Smooth muscle cell (in vitro differentiated cells): Measurements from ENCODE around the gene KRTAP1-4. TPM values are rescaled to one million over a fixed set of nuclear protein-coding genes. Genes with fewer than 3 reads are reported as not detected.

Experiments
- DNase-seq: peaks from one replicate; lab custom pipeline; 2025; ENCODE audit not compliant: unreplicated experiment; lab: John Stamatoyannopoulos, UW
- H2AFZ ChIP-seq: fragments of 200-600 bp; sonication (generic); 2 replicates; pipeline ENCODE4 v1.6.0; 2016; ENCODE audit warnings: antibody characterized with exemption, low read depth, mild to moderate bottlenecking
- H3F3A ChIP-seq: fragments of 200-600 bp; sonication (generic); 2 replicates; pipeline ENCODE4 v1.6.0; 2017; ENCODE audit warnings: antibody characterized with exemption, low read depth
- H3K27ac ChIP-seq: fragments of 200-600 bp; sonication (generic); 2 replicates; pipeline ENCODE4 v1.5.1; 2016; ENCODE audit warnings: low read depth, mild to moderate bottlenecking
- H3K27me3 ChIP-seq: fragments of 200-600 bp; sonication (generic); 2 replicates; pipeline ENCODE4 v1.6.1; 2016; ENCODE audit warnings: low read depth, mild to moderate bottlenecking
- H3K36me3 ChIP-seq: fragments of 200-600 bp; sonication (generic); 2 replicates; pipeline ENCODE4 v1.5.1; 2016; ENCODE audit warnings: low read depth
- H3K4me1 ChIP-seq: fragments of 200-600 bp; sonication (generic); 2 replicates; pipeline ENCODE4 v1.5.1; 2016; ENCODE audit warnings: low read depth
- H3K4me2 ChIP-seq: fragments of 200-600 bp; sonication (generic); 2 replicates; pipeline ENCODE4 v1.6.0; 2016; ENCODE audit warnings: mild to moderate bottlenecking
- H3K4me3 ChIP-seq: fragments of 200-600 bp; sonication (generic); 2 replicates; pipeline ENCODE4 v1.5.1; 2016; ENCODE audit warnings: mild to moderate bottlenecking
- H3K79me2 ChIP-seq: fragments of 200-600 bp; sonication (generic); 2 replicates; pipeline ENCODE4 v1.6.0; 2016; ENCODE audit warnings: low read depth, mild to moderate bottlenecking
- H3K9ac ChIP-seq: fragments of 200-600 bp; sonication (generic); 2 replicates; pipeline ENCODE4 v1.6.0; 2016; ENCODE audit warnings: low read depth
- H3K9me3 ChIP-seq: fragments of 200-600 bp; sonication (generic); replicated peaks from 2 replicates; pipeline ENCODE4 v1.5.1; 2016; ENCODE audit warnings: low read depth
- H4K20me1 ChIP-seq: fragments of 200-600 bp; sonication (generic); 2 replicates; pipeline ENCODE4 v1.6.0; 2016; ENCODE audit warnings: low read depth
- WGBS: methylation state at CpG from one replicate; pipeline ENCODE4 v1.1.7; 2016; ENCODE audit warnings: low lambda C conversion rate; 5-methylcytosine and 5-hydroxymethylcytosine counted together
- polyA plus RNA-seq: library from polyadenylated mRNA; unstranded; fragments of >200 nt; fragmentation: Nextera tagmentation; extraction: Ambion mirVana; gene quantifications from 2 replicates; pipeline ENCODE4 v1.2.1, GENCODE V29; 2016
- total RNA-seq: library from RNA; depleted of rRNA; stranded (reverse); fragments of >200 nt; gene quantifications from 2 replicates; pipeline ENCODE4 v1.2.3, GENCODE V29; 2014
- TF ChIP-seq, protein P1 (sequence below): fragments of 200-600 bp; sonication (generic); IDR thresholded peaks from 2 replicates; pipeline ENCODE4 v1.5.1; 2017; ENCODE audit warnings: borderline replicate concordance, mild to moderate bottlenecking, antibody characterized with exemption; ENCODE audit not compliant: insufficient read depth, poor library complexity, severe bottlenecking

The KRTAP1-4 gene
- total and polyA plus RNA-seq, 2 experiments from 2014 or later: not detected

DNA sequence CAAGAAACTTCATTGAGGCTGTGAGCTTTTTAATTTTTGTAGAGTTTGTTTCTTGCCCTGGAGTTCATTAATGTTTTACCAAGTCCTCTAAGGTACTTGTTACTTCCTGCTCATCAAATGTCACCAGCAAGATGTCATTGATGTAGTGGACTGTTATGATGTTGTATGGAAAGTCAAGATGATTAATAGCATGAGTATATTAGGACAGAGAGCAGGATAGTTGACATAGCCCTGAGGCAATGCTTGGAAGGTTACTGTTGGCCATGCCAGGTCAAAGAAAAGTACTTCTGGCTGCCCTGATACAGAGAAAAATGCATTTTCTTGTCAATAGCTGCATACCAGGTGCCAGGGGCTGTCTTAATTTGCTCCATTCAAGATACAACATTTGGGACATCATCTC lies 9.7 kb downstream of the KRTAP1-4 start:
- Histone ChIP-seq H3K27ac (no peak overlapping the region), H3K4me3 (no peak overlapping the region), H3K9ac (no peak overlapping the region), H3K4me1 (no peaks in the 10 kb centered on the region), H4K20me1 (no peaks in the 10 kb centered on the region), H3K9me3 (no peaks in the 10 kb centered on the region), H3F3A (no peaks in the 10 kb centered on the region), H2AFZ (no peak overlapping the region), H3K79me2 (no peaks in the 10 kb centered on the region), H3K36me3 (no peaks in the 10 kb centered on the region), H3K4me2 (no peak overlapping the region), H3K27me3 (no peaks in the 10 kb centered on the region)
- TF ChIP-seq, protein P1, sequence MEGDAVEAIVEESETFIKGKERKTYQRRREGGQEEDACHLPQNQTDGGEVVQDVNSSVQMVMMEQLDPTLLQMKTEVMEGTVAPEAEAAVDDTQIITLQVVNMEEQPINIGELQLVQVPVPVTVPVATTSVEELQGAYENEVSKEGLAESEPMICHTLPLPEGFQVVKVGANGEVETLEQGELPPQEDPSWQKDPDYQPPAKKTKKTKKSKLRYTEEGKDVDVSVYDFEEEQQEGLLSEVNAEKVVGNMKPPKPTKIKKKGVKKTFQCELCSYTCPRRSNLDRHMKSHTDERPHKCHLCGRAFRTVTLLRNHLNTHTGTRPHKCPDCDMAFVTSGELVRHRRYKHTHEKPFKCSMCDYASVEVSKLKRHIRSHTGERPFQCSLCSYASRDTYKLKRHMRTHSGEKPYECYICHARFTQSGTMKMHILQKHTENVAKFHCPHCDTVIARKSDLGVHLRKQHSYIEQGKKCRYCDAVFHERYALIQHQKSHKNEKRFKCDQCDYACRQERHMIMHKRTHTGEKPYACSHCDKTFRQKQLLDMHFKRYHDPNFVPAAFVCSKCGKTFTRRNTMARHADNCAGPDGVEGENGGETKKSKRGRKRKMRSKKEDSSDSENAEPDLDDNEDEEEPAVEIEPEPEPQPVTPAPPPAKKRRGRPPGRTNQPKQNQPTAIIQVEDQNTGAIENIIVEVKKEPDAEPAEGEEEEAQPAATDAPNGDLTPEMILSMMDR: no peak
- DNase-seq: no peak

DNA sequence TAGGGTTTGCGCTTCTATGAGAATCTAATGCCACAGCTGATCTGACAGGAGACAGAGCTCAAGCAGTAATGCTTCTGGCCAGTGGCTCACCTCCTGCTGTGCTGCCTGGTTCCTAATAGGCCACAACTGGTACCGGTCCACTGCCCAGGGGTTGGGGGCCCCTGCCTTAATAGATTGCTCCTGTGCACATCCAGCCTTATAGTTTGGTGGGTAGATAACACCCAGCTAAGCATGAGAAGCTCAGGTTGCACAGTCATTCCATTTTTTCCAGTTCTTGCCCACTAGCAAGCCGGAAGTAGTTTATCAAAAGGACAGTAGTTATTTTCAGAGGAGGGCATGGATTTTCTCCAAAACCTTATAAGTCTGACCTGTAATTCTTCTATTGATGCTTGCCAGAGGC lies 10.6 kb downstream of the KRTAP1-4 start:
- Histone ChIP-seq H3K36me3 (no peaks in the 10 kb centered on the region), H3K79me2 (no peaks in the 10 kb centered on the region), H3K9ac (no peak overlapping the region), H3K4me1 (no peaks in the 10 kb centered on the region), H3K4me2 (no peak overlapping the region), H3K4me3 (no peak overlapping the region), H3K27me3 (no peaks in the 10 kb centered on the region), H2AFZ (no peak overlapping the region), H3K9me3 (no peaks in the 10 kb centered on the region), H3F3A (no peaks in the 10 kb centered on the region), H4K20me1 (no peaks in the 10 kb centered on the region), H3K27ac (no peak overlapping the region)
- DNase-seq: no peak
- 94% methylated on average over 3 of the region's 3 CpGs for WGBS
- TF ChIP-seq, protein P1: no peak

DNA sequence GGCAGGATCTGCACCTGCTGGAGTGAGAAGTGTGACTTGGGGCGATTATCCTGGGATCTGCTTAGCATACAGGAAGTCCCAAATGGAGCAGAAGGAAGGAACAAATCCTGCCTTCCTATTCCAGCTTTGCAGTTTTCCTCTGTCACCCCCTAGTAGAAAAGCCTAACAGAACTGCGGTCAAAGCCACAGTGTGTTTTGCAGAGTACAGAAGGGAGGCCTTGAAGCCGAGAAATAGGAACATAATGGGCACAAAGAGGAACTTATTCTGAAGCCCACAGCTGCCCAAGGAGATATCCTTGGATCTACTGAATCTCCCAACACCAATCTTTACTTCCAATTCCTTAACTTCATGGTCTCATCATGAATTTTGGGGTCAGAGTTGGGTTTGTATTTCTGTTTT lies 11.5 kb downstream of the KRTAP1-4 start:
- no peak overlapping the region for H3K4me2 ChIP-seq
- no peaks in the 10 kb centered on the region for H3K4me1 ChIP-seq
- 90% methylated on average over 3 of the region's 3 CpGs for WGBS
- TF ChIP-seq, protein P1: no peak
- no peak overlapping the region for H2AFZ ChIP-seq
- no peaks in the 10 kb centered on the region for H3K27me3 ChIP-seq
- H3K4me3 ChIP-seq: no peak overlapping the region
- H3K36me3 ChIP-seq: no peaks in the 10 kb centered on the region
- H3F3A ChIP-seq: no peaks in the 10 kb centered on the region
- no peak overlapping the region for H3K9ac ChIP-seq
- H3K9me3 ChIP-seq: no peaks in the 10 kb centered on the region
- H3K79me2 ChIP-seq: no peaks in the 10 kb centered on the region
- no peaks in the 10 kb centered on the region for H4K20me1 ChIP-seq
- no peak for DNase-seq
- H3K27ac ChIP-seq: no peak overlapping the region

DNA sequence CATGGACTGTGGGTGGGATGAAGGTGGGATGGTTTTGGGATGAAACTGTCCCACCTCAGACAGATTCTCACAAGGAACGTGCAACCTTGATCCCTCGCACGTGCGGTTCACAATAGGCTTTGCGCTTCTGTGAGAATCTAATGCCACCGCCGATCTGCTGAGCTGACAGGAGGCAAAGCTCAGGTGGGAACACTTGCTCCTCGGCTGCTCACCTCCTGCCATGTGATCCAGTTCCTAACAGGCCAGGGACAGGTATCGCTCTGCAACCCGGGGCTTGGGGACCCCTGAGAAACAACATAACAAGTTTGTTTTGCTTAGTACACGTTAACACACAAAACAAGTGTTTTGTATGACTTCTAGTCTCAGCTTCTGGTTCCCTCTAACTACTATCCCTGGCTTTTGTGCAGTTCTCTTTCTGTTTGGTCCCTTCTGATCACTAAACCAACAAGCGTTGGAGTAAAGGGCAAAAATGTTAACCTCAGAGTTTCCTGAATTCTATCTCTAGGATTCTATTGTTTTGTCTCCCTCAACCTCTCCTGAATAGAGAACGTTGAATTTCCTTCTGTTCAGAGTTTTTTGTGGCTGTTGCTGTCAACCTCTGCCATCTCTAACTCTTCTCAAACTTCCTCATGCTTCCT lies 13.3 kb downstream of the KRTAP1-4 start:
- 93% methylated on average over 13 of the region's 13 CpGs for WGBS
- TF ChIP-seq, protein P1: no peak
- H3K4me1 ChIP-seq: no peaks in the 10 kb centered on the region
- no peak overlapping the region for H3K27ac ChIP-seq
- no peak overlapping the region for H3K4me2 ChIP-seq
- H3K9ac ChIP-seq: no peak overlapping the region
- no peaks in the 10 kb centered on the region for H3K79me2 ChIP-seq
- no peak for DNase-seq
- no peak overlapping the region for H3K4me3 ChIP-seq
- no peaks in the 10 kb centered on the region for H3F3A ChIP-seq
- H3K27me3 ChIP-seq: no peaks in the 10 kb centered on the region
- no peaks in the 10 kb centered on the region for H3K9me3 ChIP-seq
- H4K20me1 ChIP-seq: no peaks in the 10 kb centered on the region
- no peak overlapping the region for H2AFZ ChIP-seq
- no peaks in the 10 kb centered on the region for H3K36me3 ChIP-seq
